ENCODE data around the gene ST3GAL4.

DNA sequence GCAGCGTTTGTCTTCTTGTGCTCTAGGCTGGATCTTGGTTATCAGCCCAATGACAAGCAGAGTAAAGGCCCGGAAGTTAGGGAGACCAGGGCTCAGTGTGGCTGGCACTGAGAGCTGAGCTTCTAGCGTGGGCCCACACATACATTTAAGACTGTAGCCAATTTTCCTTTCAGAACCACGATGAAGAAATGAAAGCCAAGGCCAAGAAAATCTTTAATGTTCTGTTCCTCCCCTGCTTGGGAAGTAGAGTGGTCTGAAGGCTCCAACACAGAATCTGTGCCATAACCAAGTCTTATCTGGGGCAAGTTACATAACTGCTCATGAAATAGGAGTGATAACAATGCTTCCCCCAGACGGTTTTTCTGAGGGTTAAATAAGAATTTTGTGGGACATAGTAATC lies 4.7 kb upstream of the ST3GAL4 start:
- TF ChIP-seq, protein P1, sequence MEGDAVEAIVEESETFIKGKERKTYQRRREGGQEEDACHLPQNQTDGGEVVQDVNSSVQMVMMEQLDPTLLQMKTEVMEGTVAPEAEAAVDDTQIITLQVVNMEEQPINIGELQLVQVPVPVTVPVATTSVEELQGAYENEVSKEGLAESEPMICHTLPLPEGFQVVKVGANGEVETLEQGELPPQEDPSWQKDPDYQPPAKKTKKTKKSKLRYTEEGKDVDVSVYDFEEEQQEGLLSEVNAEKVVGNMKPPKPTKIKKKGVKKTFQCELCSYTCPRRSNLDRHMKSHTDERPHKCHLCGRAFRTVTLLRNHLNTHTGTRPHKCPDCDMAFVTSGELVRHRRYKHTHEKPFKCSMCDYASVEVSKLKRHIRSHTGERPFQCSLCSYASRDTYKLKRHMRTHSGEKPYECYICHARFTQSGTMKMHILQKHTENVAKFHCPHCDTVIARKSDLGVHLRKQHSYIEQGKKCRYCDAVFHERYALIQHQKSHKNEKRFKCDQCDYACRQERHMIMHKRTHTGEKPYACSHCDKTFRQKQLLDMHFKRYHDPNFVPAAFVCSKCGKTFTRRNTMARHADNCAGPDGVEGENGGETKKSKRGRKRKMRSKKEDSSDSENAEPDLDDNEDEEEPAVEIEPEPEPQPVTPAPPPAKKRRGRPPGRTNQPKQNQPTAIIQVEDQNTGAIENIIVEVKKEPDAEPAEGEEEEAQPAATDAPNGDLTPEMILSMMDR (optimal IDR thresholded peaks at IDR 0.05 in 1 of 3, IDR thresholded peaks at IDR 0.05 in 1 of 3, conservative IDR thresholded peaks at IDR 0.05 in 1 of 3; ENCODE audit: extremely low read depth in 1 of 3, insufficient read depth in 2 of 3, low read length in 3 of 3): no peak
- TF ChIP-seq EZH2 (IDR thresholded peaks at IDR 0.05; ENCODE audit: low read length): no peak
